Measurements from ENCODE around the gene HSFY1. TPM values are rescaled to one million over a fixed set of nuclear protein-coding genes. Genes with fewer than 3 reads are reported as not detected.
"Not testable (repeated sequence)": the region's sequence is repeated elsewhere in the genome, so short reads cannot be mapped to it uniquely, and the experiment has no call there.

The HSFY1 gene
- not detected for total RNA-seq

- H3K27ac ChIP-seq; DNase-seq (ENCODE audit: extremely low spot score in 2 of 2); H3K27me3 ChIP-seq; H3K36me3 ChIP-seq; H3K4me3 ChIP-seq; H3K9me3 ChIP-seq; H3K4me1 ChIP-seq; intact Hi-C loops (cut with DNase I): not testable (repeated sequence)
These were observed at the start of gene HSFY1 for GRCh38 chrY:18546420-18546819. HSFY1 (plus strand) TSS chrY:18546720; CDS start chrY:18546788, 68 bp downstream.

GRCh38 chrY:18504266-18504665 lies 42.3 kb upstream of the HSFY1 start:
- H3K4me1 ChIP-seq; H3K4me3 ChIP-seq; H3K9me3 ChIP-seq; H3K27ac ChIP-seq; H3K27me3 ChIP-seq; intact Hi-C loops (cut with DNase I); H3K36me3 ChIP-seq; DNase-seq (ENCODE audit: extremely low spot score in 2 of 2): not testable (repeated sequence)

- intact Hi-C loops (cut with DNase I); H3K9me3 ChIP-seq; H3K27ac ChIP-seq; H3K4me1 ChIP-seq; H3K4me3 ChIP-seq; DNase-seq (ENCODE audit: extremely low spot score in 2 of 2); H3K27me3 ChIP-seq; H3K36me3 ChIP-seq: not testable (repeated sequence)
These were observed 15.4 kb upstream of the HSFY1 start for GRCh38 chrY:18530995-18531655.

GRCh38 chrY:18538952-18539351 lies 7.6 kb upstream of the HSFY1 start:
- H3K36me3 ChIP-seq; DNase-seq (ENCODE audit: extremely low spot score in 2 of 2); H3K4me3 ChIP-seq; intact Hi-C loops (cut with DNase I); H3K27me3 ChIP-seq; H3K4me1 ChIP-seq; H3K9me3 ChIP-seq; H3K27ac ChIP-seq: not testable (repeated sequence)

- H3K4me1 ChIP-seq; H3K36me3 ChIP-seq; H3K27me3 ChIP-seq; H3K4me3 ChIP-seq; H3K9me3 ChIP-seq; intact Hi-C loops (cut with DNase I); H3K27ac ChIP-seq; DNase-seq (ENCODE audit: extremely low spot score in 2 of 2): not testable (repeated sequence)
These were observed 6.6 kb downstream of the HSFY1 start for GRCh38 chrY:18553132-18553531.

- intact Hi-C loops (cut with DNase I); H3K4me3 ChIP-seq; H3K9me3 ChIP-seq; H3K27me3 ChIP-seq; H3K27ac ChIP-seq; H3K4me1 ChIP-seq; DNase-seq (ENCODE audit: extremely low spot score in 2 of 2); H3K36me3 ChIP-seq: not testable (repeated sequence)
These were observed 19.4 kb downstream of the HSFY1 start for GRCh38 chrY:18565915-18566314.

Small RNA genes within 50 kb of the gene (small RNA-seq; reads per million reads assigned to genes)
- gene GPM6BP1 (not detected), gene PRYP5 (not detected)

Other genes starting within 250 kb of the HSFY1 start
- gene HSFY2, start 227.0 kb downstream of the HSFY1 start, total RNA-seq = not detected